ENCODE data around the gene MORN1.
A peak's percentile ranks its signal among the peaks of the same experiment; 100 is the strongest.

The MORN1 gene

DNA sequence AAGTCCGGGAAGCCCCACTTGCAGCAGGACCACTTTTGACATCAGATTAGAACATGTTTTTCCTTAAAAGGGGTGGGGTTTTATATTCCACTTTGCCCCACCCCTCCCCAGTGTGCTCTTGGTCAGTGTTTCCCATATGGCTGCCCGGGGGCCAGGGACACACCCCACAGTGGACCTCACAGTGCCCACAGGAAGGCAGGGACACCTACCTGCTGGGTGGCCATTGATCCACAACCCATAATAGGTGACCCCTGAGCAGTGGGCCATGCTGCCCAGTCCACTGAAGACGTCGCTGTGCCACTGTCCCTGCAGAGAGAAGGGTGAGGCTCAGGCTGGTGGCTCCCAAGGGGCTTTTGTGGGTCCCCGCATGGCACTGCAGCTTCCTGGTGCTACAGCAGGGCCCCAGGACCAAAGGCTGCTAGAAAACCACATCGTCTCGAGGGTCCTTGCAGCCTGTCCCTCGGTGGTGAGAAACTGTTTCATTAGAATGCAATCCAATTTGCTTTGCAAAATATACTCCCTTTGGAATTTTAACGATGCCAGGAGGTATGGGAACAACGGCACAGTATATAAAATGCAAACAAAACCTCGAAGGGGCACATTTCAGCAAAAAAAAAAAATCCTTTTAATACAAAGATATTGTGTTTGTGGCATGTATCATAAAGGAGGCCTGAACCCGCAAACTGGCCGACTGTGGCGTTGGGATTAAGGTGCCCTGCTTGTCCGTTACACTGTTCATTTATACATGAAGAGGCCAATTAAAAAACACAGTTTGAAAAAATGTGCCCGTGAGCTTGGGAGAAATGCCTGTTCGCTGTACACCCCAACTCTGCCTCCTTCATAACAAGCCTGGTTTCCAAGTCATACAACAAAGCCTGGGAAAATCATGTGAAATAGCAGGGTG, 16.9 kb downstream of the MORN1 start:
- DNase-seq (ENCODE audit: low read depth), result no peak

GRCh38 chr1:2373551-2374251, 17.7 kb downstream of the MORN1 start:
- DNase-seq (ENCODE audit: low read depth), result no peak

DNA sequence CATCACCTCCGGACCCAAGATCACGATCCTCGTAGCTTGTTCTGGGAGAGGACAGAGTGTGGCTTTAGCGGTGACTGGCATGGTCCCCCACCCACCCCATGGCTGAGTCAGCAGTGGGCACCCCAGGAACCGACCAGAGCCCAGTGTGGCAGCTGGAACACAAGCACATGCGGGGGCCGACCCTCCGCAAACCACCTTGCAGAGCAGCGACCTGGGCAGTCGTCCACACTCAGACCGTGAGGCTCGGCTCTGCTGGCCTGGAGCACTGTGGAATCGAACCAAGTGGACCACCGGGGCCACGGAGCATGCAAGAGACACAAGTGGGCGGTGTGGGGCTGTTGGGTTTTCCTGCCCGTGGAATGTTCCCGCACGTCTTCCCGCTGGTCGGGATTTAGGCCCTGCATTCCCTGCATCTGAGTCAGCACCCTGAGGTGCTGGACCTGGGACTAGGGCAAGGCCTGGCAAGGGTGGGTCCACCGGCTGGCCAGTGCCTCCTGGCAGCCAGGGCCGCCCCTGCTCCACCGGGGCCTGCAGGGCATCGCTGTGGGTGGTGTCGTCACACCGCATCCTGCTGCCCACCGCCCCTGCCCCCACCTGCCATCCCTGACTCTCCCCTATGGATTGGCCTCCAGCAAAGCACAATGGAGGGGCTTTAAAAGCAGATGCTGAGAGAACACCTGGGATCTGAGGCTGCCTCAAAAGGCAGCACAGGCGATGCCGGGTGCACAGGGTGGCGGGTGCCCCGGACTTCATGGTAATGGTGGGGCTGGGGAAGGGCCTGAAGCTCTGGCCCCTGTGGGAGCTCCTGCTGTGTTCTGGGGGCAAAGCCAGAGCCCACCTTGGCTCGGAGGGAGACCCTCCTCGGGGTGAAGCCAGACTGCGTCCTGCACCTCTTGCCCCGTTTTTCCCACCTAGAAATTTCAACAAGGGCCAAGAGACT, 18.5 kb downstream of the MORN1 start:
- peak; percentile 53 for DNase-seq (ENCODE audit: low read depth)

- DNase-seq (ENCODE audit: low read depth), result no peak
Observed at GRCh38 chr1:2368053-2368744, 23.2 kb downstream of the MORN1 start.

- DNase-seq (ENCODE audit: low read depth), result no peak
Observed at GRCh38 chr1:2363847-2364513, 27.4 kb downstream of the MORN1 start.

GRCh38 chr1:2360588-2361364, 30.6 kb downstream of the MORN1 start:
- DNase-seq (ENCODE audit: low read depth), result no peak

DNA sequence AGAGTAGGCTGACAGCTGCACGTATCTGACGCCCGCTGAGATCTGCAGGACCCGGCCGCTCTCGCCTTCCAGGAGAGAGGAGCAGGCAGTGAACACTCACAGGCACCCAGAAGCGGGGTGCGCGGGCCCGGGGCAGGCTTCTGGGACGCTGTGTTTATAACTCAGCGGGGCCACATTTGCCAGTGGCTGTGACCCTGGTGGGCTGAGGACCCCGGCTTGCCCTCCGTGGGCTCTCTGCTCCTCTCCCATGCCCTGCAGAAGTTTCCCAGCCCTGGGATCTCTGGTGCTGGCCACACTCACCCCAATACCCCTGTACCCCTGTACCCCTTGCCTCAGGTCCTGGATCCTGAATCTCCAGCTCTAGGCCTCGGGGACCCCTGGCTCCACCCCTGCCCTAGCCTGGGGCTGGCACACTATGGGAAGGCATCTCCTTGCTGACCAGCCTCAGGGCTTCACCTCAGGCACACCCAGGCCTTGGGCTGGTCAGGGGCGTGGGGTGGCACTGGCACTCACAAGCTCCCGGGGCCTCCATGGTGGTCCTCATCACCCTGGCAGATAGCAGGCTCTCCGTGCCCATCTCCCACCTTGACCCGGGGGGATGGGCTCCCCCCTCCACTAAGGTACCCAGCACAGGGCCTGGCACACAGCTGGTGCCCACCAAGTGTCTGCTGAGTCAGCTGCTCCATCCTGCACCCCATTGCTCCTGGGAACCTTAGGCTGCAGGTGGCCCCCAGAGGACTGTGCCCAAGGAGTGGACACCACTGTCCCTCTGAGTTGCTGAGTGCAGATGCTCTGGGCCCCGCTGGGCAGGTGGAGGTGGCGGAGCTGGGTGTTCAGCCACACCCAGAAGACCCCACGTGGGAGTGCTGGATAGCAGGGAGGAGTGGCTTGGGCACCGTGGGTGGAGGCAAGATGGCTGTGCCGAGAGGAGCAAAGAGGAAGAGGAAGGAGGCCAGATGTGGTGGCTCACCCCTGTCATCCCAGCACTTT, 32.4 kb downstream of the MORN1 start:
- no peak for DNase-seq (ENCODE audit: low read depth)

DNA sequence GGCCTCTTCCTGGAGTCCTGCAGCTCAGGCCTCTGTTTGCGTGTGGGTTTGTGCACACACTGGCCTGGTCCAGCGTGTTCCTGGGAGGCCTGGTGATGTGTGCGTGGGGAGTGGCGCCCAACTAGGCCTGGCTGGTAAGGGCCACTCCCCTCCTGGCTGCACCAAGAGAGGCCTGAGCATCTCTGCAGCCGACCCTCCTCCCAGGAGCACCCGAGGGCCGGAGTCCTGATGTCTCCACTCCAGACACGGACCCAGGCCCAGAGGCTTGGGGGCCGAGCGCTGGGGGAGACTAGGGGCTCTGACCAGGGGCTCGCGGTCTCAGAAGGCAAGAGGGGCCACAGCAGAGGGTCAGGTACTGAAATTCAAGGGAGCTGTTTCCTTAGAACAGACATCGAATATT, 33.3 kb downstream of the MORN1 start:
- DNase-seq (ENCODE audit: low read depth), result no peak

GRCh38 chr1:2356911-2357845, 34.2 kb downstream of the MORN1 start:
- DNase-seq (ENCODE audit: low read depth), result no peak

DNA sequence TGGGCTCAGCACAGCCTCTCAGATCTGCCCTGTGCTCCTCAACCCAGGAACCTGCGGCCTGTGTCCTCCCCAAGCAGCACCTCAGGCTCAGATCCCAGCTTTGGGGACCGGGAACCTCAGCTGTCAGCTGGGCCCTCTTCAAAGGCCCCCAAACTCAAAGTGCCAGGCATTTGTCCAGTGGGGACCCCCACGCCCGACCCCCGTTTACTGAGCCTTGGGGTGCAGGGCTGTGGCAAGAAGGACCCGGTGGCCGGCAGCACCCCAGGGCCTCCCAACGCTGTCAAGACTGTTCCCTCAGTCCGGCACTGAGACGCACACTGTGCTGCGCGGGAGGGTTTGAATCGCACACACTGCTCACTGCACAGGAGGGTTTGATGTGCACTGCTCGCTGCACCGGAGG, 35.0 kb downstream of the MORN1 start:
- no peak for DNase-seq (ENCODE audit: low read depth)

DNA sequence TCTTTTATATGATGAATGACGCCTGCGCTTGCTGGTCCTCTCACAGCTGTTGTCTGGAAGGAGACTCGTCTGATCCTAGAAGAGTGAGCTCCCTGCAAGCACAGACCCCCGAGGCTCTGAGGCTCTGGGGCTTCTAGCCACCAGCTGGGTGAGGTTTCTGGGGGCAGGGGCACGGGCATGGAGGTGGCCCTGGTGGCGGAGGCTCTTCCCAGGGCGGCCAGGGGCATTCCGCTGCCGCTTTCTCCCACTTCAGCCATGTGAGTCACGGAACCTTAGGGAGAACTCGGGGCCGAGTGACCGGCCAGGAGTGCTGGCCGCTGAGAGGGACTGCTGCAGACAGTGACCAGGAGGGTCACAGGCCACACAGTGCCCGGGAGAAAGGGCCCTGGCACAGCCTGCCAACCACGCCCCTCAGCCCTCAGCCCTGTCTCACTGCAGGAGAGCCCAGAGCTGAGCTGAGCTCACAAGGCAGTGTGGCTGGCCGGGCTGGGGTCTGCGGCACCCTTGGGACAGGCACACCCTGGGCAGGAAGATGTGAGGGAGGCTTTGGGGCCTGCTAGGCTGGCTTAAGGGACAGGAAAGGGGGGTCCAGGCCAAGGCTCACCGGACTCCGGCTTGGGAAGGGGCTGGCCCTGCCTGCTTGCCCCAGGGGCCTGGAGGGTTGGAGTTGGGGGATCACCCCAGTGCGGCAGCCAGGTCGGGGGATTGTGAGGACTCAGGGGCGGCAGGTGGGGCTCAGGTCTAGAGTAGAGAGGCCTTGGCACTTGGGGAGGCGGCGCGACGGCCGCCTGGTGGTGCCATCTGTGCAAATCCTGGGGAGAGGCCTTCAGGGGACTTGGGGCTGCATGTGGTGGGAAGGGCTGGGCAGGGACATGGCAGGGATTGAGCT, 35.7 kb downstream of the MORN1 start:
- no peak for DNase-seq (ENCODE audit: low read depth)

GRCh38 chr1:2354511-2355372, 36.6 kb downstream of the MORN1 start:
- no peak for DNase-seq (ENCODE audit: low read depth)

- DNase-seq (ENCODE audit: low read depth), result no peak
Observed at GRCh38 chr1:2353551-2354438, 37.6 kb downstream of the MORN1 start.

DNA sequence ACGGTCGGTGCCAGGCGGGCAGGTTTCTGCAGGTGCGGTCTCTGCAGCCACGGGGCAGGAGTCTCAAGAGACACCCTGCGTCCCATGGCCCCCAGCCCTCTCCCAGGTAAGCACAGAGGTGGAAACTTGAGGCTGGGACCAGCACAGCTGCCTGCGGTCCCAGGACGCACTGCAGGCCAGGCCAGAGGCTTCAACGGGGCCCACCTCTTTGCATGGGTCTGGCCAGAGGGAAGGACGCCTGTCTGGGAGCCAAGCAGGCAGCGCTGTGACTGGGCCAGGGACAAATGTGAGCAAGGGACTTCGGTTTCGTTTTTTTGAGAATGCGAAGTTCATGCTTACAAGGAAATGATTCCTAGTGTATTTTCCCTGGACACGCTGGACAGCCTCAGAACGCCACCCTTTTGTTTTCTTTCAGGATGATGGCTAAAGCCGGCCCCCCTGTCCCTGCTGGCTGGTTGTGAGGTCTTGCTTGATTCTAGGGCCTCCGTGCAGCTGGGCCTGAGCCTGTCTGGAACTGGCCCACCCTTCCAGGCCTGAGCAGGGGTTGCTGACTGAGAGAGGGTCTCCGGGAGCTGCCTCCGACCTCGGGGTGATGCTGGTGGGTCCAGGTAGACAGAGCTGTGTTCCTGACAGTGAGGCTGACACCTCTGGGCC, 38.3 kb downstream of the MORN1 start:
- no peak for DNase-seq (ENCODE audit: low read depth)
